Mucosa of descending colon (tissue), 3 donors: ENCODE data around the gene RAB11FIP4. TPM values are rescaled to one million over a fixed set of nuclear protein-coding genes. Genes with fewer than 3 reads are reported as not detected.

Experiments used
- ATAC-seq: fragments of 200-7000 bp; cut with Tn5 transposase; one replicate; pipeline ENCODE4 v1.9.1; 2020; ENCODE audit warnings: mild to moderate bottlenecking, moderate library complexity
- DNase-seq, 3 donors: peaks; one replicate each; pipeline ENCODE4 v3.0.0-alpha.2; 2020
- H3K36me3 ChIP-seq: fragments of 200-600 bp; one replicate; pipeline ENCODE4 v1.8.0; 2021; ENCODE audit warnings: low read depth, mild to moderate bottlenecking
- H3K4me1 ChIP-seq: fragments of 200-600 bp; one replicate; pipeline ENCODE4 v1.8.0; 2021; ENCODE audit warnings: low read depth, mild to moderate bottlenecking
- H3K4me3 ChIP-seq: fragments of 200-600 bp; one replicate; pipeline ENCODE4 v1.8.0; 2021; ENCODE audit warnings: mild to moderate bottlenecking
- H3K9me3 ChIP-seq: fragments of 200-600 bp; one replicate; pipeline ENCODE4 v1.8.0; 2021; ENCODE audit warnings: mild to moderate bottlenecking
- CTCF ChIP-seq: fragments of 200-600 bp; IDR thresholded peaks from one replicate; pipeline ENCODE4 v1.8.0; 2022; ENCODE audit warnings: antibody characterized with exemption, mild to moderate bottlenecking
- intact Hi-C, 2 donors: fragments of 100-400 bp; cut with DNase I in 1 of 2; cut with micrococcal nuclease in 1 of 2; formaldehyde crosslinking; loops; one replicate each; pipeline versions ENCODE4 v1.11.0 to v1.11.1; 2022; cut with DNase I, micrococcal nuclease
- total RNA-seq, 3 donors: library from RNA; stranded (reverse); fragmentation: NEBNext Ultra II Directional in 2 of 3; extraction: Animal tissue kit (Norgen Biotek cat#: 25700) in 2 of 3; gene quantifications; one replicate each; pipeline versions ENCODE4 v1.2.1 to v1.2.4, GENCODE V29; 2021 to 2023
- donor health status: DM: no; HTN: no; CAD: no; lungs with moderate emphysema.
- donor health status: DM: no; HTN: no; CAD: no.
- donor health status: DM: no; HTN: yes; CAD: no.

The RAB11FIP4 gene
- total RNA-seq, 3 donors from 2014 or later, result 24.5 to 49.9 (median 40.7) TPM

GRCh38 chr17:31560616-31561235 lies 169.3 kb downstream of the RAB11FIP4 start:
- Histone ChIP-seq H3K4me3 (no peak overlapping the region), H3K4me1 (peaks cover 27% of the 10 kb centered on the region), H3K36me3 (no peaks in the 10 kb centered on the region), H3K9me3 (no peaks in the 10 kb centered on the region)
- intact Hi-C loops, result no loop called here
- no peak for ATAC-seq
- DNase-seq, result no peak
- no peak for TF ChIP-seq CTCF

GRCh38 chr17:31561469-31562375 lies 170.2 kb downstream of the RAB11FIP4 start:
- no peaks in the 10 kb centered on the region for H3K36me3 ChIP-seq
- no peak overlapping the region for H3K4me3 ChIP-seq
- DNase-seq (peak in 1 of 3 donors; percentile 44), ATAC-seq (peak; percentile 21)
- H3K4me1 ChIP-seq, result peaks cover 27% of the 10 kb centered on the region
- TF ChIP-seq CTCF, result no peak
- H3K9me3 ChIP-seq, result no peaks in the 10 kb centered on the region
- intact Hi-C loops, result no loop called here

GRCh38 chr17:31562376-31562840 lies 170.9 kb downstream of the RAB11FIP4 start:
- peaks cover 27% of the 10 kb centered on the region for H3K4me1 ChIP-seq
- ATAC-seq (no peak), DNase-seq (no peak)
- intact Hi-C loops, result no loop called here
- H3K36me3 ChIP-seq, result no peaks in the 10 kb centered on the region
- TF ChIP-seq CTCF, result no peak
- no peak overlapping the region for H3K4me3 ChIP-seq
- no peaks in the 10 kb centered on the region for H3K9me3 ChIP-seq

- ATAC-seq (no peak), DNase-seq (no peak)
- intact Hi-C loops, result no loop called here
- H3K4me3 ChIP-seq, result no peak overlapping the region
- H3K36me3 ChIP-seq, result no peaks in the 10 kb centered on the region
- no peak for TF ChIP-seq CTCF
- H3K9me3 ChIP-seq, result no peaks in the 10 kb centered on the region
- peaks cover 27% of the 10 kb centered on the region for H3K4me1 ChIP-seq
Measured at GRCh38 chr17:31564291-31564690, 172.8 kb downstream of the RAB11FIP4 start.

GRCh38 chr17:31564883-31565301 lies 173.4 kb downstream of the RAB11FIP4 start:
- intact Hi-C loops, result no loop called here
- H3K36me3 ChIP-seq, result no peaks in the 10 kb centered on the region
- ATAC-seq, result no peak
- no peak for TF ChIP-seq CTCF
- H3K4me1 ChIP-seq, result peaks cover 23% of the 10 kb centered on the region
- no peak overlapping the region for H3K4me3 ChIP-seq
- no peak for DNase-seq
- H3K9me3 ChIP-seq, result no peaks in the 10 kb centered on the region
